ENCODE results near the gene ETNPPL. TPM values are rescaled to one million over a fixed set of nuclear protein-coding genes. Genes with fewer than 3 reads are reported as not detected.

ETNPPL gene
- total and polyA plus RNA-seq, 7 experiments from 2014 or later: not detected

DNA sequence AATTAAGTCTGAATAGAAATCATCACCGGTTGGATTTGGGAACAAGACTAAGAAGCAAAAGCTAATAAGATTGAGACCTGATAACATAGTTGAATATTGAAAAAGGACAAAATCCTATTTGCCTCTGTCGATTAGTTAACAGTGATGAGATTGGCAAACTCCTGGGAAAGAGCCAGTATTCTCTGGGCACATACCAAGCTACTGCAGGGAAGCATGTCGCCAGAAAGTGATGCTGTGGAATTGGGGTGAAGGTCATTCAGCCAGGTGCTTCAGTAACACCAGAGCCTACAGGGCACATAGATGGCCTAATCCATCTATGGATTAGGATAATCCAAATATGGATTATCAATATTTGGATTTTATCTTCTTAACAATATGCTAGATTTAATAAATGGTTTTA lies 68.4 kb downstream of the ETNPPL start:
- DNase-seq: no peak
- Mint-ChIP-seq H3K27ac (no peak overlapping the region), H3K4me3 (no peak overlapping the region), H3K36me3 (no peaks in the 10 kb centered on the region), H3K4me1 (peaks cover 0 to 2% (median 0%) of the 10 kb centered on the region in 7 donors), H3K9me3 (no peaks in the 10 kb centered on the region), H3K27me3 (peaks cover 0 to 5% (median 0%) of the 10 kb centered on the region in 5 donors)
- intact Hi-C loops (cut with micrococcal nuclease): no loop called here
- Histone ChIP-seq H3K4me3 (ENCODE audit: low read length) (no peak overlapping the region), H3K36me3 (ENCODE audit: control insufficient read depth in 2 of 3, insufficient read depth in 3 of 3, low read length in 3 of 3) (no peaks in the 10 kb centered on the region), H3K9me3 (ENCODE audit: control insufficient read depth in 2 of 3, low read length in 3 of 3) (no peaks in the 10 kb centered on the region), H3K27ac (ENCODE audit: low read depth, low read length) (no peak overlapping the region), H3K4me1 (ENCODE audit: control insufficient read depth in 2 of 2, insufficient read depth in 2 of 2, low read length in 2 of 2) (no peaks in the 10 kb centered on the region), H3K27me3 (ENCODE audit: control insufficient read depth in 2 of 2, insufficient read depth in 2 of 2, low read length in 2 of 2) (no peaks in the 10 kb centered on the region)
- ATAC-seq: no peak
- ChIA-PET POLR2A (no interaction called here), CTCF (no interaction called here)

DNA sequence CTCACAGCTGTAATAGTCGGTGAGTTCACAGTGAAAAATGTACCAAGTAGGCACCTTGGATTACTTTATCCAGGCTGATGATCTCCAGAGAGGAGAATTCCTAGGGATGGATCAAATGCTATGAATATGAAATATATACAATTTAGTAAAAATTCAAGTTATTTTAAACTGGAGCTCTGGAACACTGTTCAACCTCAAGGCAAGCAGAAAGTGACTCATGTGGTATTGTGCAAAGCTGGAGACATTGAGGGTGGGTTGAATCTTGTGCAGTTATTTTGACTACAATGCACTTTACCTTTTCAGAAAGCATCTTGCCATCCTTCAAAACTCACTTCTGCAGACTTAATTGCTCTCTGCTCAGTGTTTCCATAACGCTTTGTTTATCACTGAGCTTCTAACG lies 69.0 kb downstream of the ETNPPL start:
- no peaks in the 10 kb centered on the region for H3K9me3 ChIP-seq (ENCODE audit: control insufficient read depth in 2 of 3, low read length in 3 of 3)
- no peak overlapping the region for H3K4me3 ChIP-seq (ENCODE audit: low read length)
- H3K4me3 Mint-ChIP-seq: no peak overlapping the region
- intact Hi-C loops (cut with micrococcal nuclease): no loop called here
- H3K4me1 ChIP-seq (ENCODE audit: control insufficient read depth in 2 of 2, insufficient read depth in 2 of 2, low read length in 2 of 2): no peaks in the 10 kb centered on the region
- no peaks in the 10 kb centered on the region for H3K36me3 ChIP-seq (ENCODE audit: control insufficient read depth in 2 of 3, insufficient read depth in 3 of 3, low read length in 3 of 3)
- H3K27me3 Mint-ChIP-seq: peaks cover 0 to 5% (median 0%) of the 10 kb centered on the region in 5 donors
- ChIA-PET POLR2A (no interaction called here), CTCF (no interaction called here)
- H3K27ac Mint-ChIP-seq: no peak overlapping the region
- no peak for ATAC-seq
- H3K36me3 Mint-ChIP-seq: no peaks in the 10 kb centered on the region
- H3K27me3 ChIP-seq (ENCODE audit: control insufficient read depth in 2 of 2, insufficient read depth in 2 of 2, low read length in 2 of 2): no peaks in the 10 kb centered on the region
- DNase-seq: no peak
- H3K27ac ChIP-seq (ENCODE audit: low read depth, low read length): no peak overlapping the region
- H3K4me1 Mint-ChIP-seq: peaks cover 0 to 2% (median 0%) of the 10 kb centered on the region in 7 donors
- H3K9me3 Mint-ChIP-seq: no peaks in the 10 kb centered on the region

DNA sequence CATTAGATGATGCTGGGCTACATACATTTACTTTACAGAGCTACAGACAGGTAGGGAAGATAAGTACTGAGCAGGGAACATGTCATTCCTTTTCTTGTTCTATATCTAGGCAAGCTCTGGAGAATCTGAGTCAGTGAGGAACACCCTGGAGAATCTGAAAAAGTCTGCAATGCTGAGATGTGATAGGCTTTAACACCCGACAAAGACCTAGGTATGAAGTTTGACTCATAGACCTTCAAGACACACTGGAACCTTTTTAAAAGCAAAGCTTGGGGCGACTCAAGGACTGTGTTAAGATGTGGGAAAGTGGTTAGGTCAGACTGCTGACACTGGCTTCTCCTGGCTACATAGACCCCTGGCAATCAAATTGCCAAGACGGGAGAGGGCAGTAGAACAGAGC lies 69.6 kb downstream of the ETNPPL start:
- no peak overlapping the region for H3K4me3 ChIP-seq (ENCODE audit: low read length)
- Mint-ChIP-seq H3K36me3 (no peaks in the 10 kb centered on the region), H3K4me3 (no peak overlapping the region), H3K9me3 (no peaks in the 10 kb centered on the region), H3K27me3 (no peaks in the 10 kb centered on the region), H3K4me1 (no peaks in the 10 kb centered on the region), H3K27ac (no peak overlapping the region)
- H3K9me3 ChIP-seq (ENCODE audit: control insufficient read depth in 2 of 3, low read length in 3 of 3): no peaks in the 10 kb centered on the region
- POLR2A ChIA-PET: no interaction called here
- CTCF ChIA-PET: no interaction called here
- no peak for ATAC-seq
- DNase-seq: no peak
- intact Hi-C loops (cut with micrococcal nuclease): no loop called here
- H3K27me3 ChIP-seq (ENCODE audit: control insufficient read depth in 2 of 2, insufficient read depth in 2 of 2, low read length in 2 of 2): no peaks in the 10 kb centered on the region
- no peaks in the 10 kb centered on the region for H3K4me1 ChIP-seq (ENCODE audit: control insufficient read depth in 2 of 2, insufficient read depth in 2 of 2, low read length in 2 of 2)
- no peak overlapping the region for H3K27ac ChIP-seq (ENCODE audit: low read depth, low read length)
- no peaks in the 10 kb centered on the region for H3K36me3 ChIP-seq (ENCODE audit: control insufficient read depth in 2 of 3, insufficient read depth in 3 of 3, low read length in 3 of 3)

Other genes with a start within 250 kb of the ETNPPL start
- 1,000 to 10,000 TPM; 1,411 to 3,442 (median 3,215) TPM for gene RPL34, start 142.5 kb downstream of the ETNPPL start, total RNA-seq
- 1,000 to 10,000 TPM; 4,498 to 6,068 TPM for gene RPL34, start 142.5 kb downstream of the ETNPPL start, polyA plus RNA-seq
- 10 to 100 TPM; 31.8 to 98.2 (median 55.6) TPM for gene OSTC, start 112.5 kb downstream of the ETNPPL start, total RNA-seq
- gene OSTC, start 112.5 kb downstream of the ETNPPL start, polyA plus RNA-seq: 100 to 1,000 TPM in 1 of 2 donors, 10 to 100 TPM in 1; 89.2 to 119 TPM

All from naive thymus-derived CD4-positive, alpha-beta T cell (primary cell).